Effector memory CD8-positive, alpha-beta T cell (primary cell): Measurements from ENCODE around the gene SLC12A6.
A peak's percentile ranks its signal among the peaks of the same experiment; 100 is the strongest.
"Not testable (repeated sequence)": the region's sequence is repeated elsewhere in the genome, so short reads cannot be mapped to it uniquely, and the experiment has no call there.

Experiments used
- ATAC-seq: fragments of 150-1000 bp; cut with Tn5 transposase; replicated peaks from 2 replicates; pipeline ENCODE4 v1.10.0; 2021; ENCODE audit warnings: mild to moderate bottlenecking, moderate library complexity
- DNase-seq, 3 experiments: peaks; one replicate each; pipeline ENCODE4 v3.0.0; 2021
- H3K27ac Mint-ChIP-seq, 2 donors: one replicate each; pipeline ENCODE4 v1.8.0; 2022; ENCODE audit warnings: mild to moderate bottlenecking in 2 of 2, mixed read lengths in 2 of 2, moderate library complexity in 2 of 2
- H3K27me3 Mint-ChIP-seq, 2 donors: one replicate each; pipeline ENCODE4 v1.8.0; 2022; ENCODE audit warnings: mixed read lengths in 2 of 2
- H3K36me3 Mint-ChIP-seq: one replicate; pipeline ENCODE4 v1.8.0; 2022; ENCODE audit warnings: mild to moderate bottlenecking, moderate library complexity, mixed read lengths; ENCODE audit not compliant: insufficient read depth
- H3K4me1 Mint-ChIP-seq, 2 donors: one replicate each; pipeline ENCODE4 v1.8.0; 2022; ENCODE audit warnings: low read depth in 2 of 2, mixed read lengths in 2 of 2
- H3K4me3 Mint-ChIP-seq, 2 donors: one replicate each; pipeline ENCODE4 v1.8.0; 2022; ENCODE audit warnings: mild to moderate bottlenecking in 2 of 2, mixed read lengths in 2 of 2, moderate library complexity in 2 of 2
- H3K9me3 Mint-ChIP-seq, 2 donors: one replicate each; pipeline ENCODE4 v1.8.0; 2022; ENCODE audit warnings: mixed read lengths in 2 of 2

The SLC12A6 gene

GRCh38 chr15:34348735-34349300, 11.2 kb upstream of the SLC12A6 start:
- Mint-ChIP-seq H3K27ac (no peak overlapping the region), H3K9me3 (no peaks in the 10 kb centered on the region), H3K4me3 (no peak overlapping the region), H3K4me1 (no peaks in the 10 kb centered on the region), H3K27me3 (no peaks in the 10 kb centered on the region), H3K36me3 (peaks cover 9% of the 10 kb centered on the region)
- no peak for ATAC-seq
- no peak for DNase-seq

- no peak for ATAC-seq
- Mint-ChIP-seq H3K27ac (peak overlapping the region in 1 of 2 donors; percentile 12), H3K4me3 (no peak overlapping the region), H3K4me1 (no peaks in the 10 kb centered on the region), H3K27me3 (no peaks in the 10 kb centered on the region), H3K9me3 (no peaks in the 10 kb centered on the region), H3K36me3 (peaks cover 9% of the 10 kb centered on the region)
- no peak for DNase-seq
These were observed 10.5 kb upstream of the SLC12A6 start for GRCh38 chr15:34347951-34348638.

- no peak within 1 kb of the TSS for H3K4me3 Mint-ChIP-seq
- H3K4me1 Mint-ChIP-seq, result peaks cover 4 to 16% of the 10 kb centered on the region in 2 donors
- peaks cover 25% of the 10 kb centered on the region for H3K36me3 Mint-ChIP-seq
- H3K27me3 Mint-ChIP-seq, result no peaks in the 10 kb centered on the region
- H3K9me3 Mint-ChIP-seq, result no peaks in the 10 kb centered on the region
- peak; percentile 91 for ATAC-seq
- peak within 1 kb of the TSS in 1 of 2 donors; percentile 67 for H3K27ac Mint-ChIP-seq
- DNase-seq, result peak; percentile 91 to 93 (median 93)
These were observed 5.4 kb upstream of the SLC12A6 start, which contains the start of the genes NOP10 and NUTM1 for GRCh38 chr15:34342737-34343575. Gene NOP10, minus strand, starts transcription at chr15:34343136. Its CDS starts 63 bp downstream, at chr15:34343073. Gene NUTM1, plus strand, starts transcription at chr15:34343315. Its CDS starts 382 bp downstream, at chr15:34343697.

GRCh38 chr15:34342213-34342736, 4.7 kb upstream of the SLC12A6 start:
- not testable (repeated sequence) for H3K9me3 Mint-ChIP-seq, H3K27me3 Mint-ChIP-seq, DNase-seq, H3K4me3 Mint-ChIP-seq, ATAC-seq
- Mint-ChIP-seq H3K27ac (peak overlapping the region in 1 of 2 donors; percentile 67), H3K4me1 (peaks cover 4 to 16% of the 10 kb centered on the region in 2 donors), H3K36me3 (peaks cover 28% of the 10 kb centered on the region)

- no peaks in the 10 kb centered on the region for H3K9me3 Mint-ChIP-seq
- no peak for ATAC-seq
- peaks cover 10 to 21% of the 10 kb centered on the region in 2 donors for H3K4me1 Mint-ChIP-seq
- peak overlapping the region in 1 of 2 donors; percentile 67 for H3K27ac Mint-ChIP-seq
- H3K27me3 Mint-ChIP-seq, result no peaks in the 10 kb centered on the region
- H3K4me3 Mint-ChIP-seq, result peak overlapping the region in 1 of 2 donors; percentile 8
- DNase-seq, result no peak
- peaks cover 35% of the 10 kb centered on the region for H3K36me3 Mint-ChIP-seq
These were observed 4.0 kb upstream of the SLC12A6 start for GRCh38 chr15:34341381-34342212.

- Mint-ChIP-seq H3K4me1 (peaks cover 22 to 36% of the 10 kb centered on the region in 2 donors), H3K9me3 (no peaks in the 10 kb centered on the region), H3K36me3 (peaks cover 35% of the 10 kb centered on the region), H3K27ac (no peak overlapping the region), H3K4me3 (no peak overlapping the region), H3K27me3 (no peaks in the 10 kb centered on the region)
- DNase-seq, result no peak
- no peak for ATAC-seq
These were observed 2.4 kb upstream of the SLC12A6 start for GRCh38 chr15:34339946-34340345.

GRCh38 chr15:34338347-34338746, 766 bp upstream of the SLC12A6 start:
- DNase-seq, result no peak
- Mint-ChIP-seq H3K27me3 (no peaks in the 10 kb centered on the region), H3K4me3 (peak overlapping the region; percentile 93 to 96), H3K36me3 (peaks cover 32% of the 10 kb centered on the region), H3K9me3 (no peaks in the 10 kb centered on the region), H3K4me1 (peaks cover 28 to 47% of the 10 kb centered on the region in 2 donors), H3K27ac (peak overlapping the region; percentile 88 to 94)
- no peak for ATAC-seq

- peak in 1 of 3 experiments; percentile 6 for DNase-seq
- Mint-ChIP-seq H3K4me1 (peaks cover 29 to 49% of the 10 kb centered on the region in 2 donors), H3K4me3 (peak overlapping the region; percentile 93 to 96), H3K27ac (peak overlapping the region; percentile 88 to 94), H3K9me3 (no peaks in the 10 kb centered on the region), H3K36me3 (peaks cover 32% of the 10 kb centered on the region), H3K27me3 (no peaks in the 10 kb centered on the region)
- peak; percentile 7 for ATAC-seq
These were observed 507 bp downstream of the SLC12A6 start for GRCh38 chr15:34336991-34337556.

- ATAC-seq, result no peak
- H3K27ac Mint-ChIP-seq, result peak overlapping the region; percentile 88 to 94
- H3K4me1 Mint-ChIP-seq, result peaks cover 28 to 48% of the 10 kb centered on the region in 2 donors
- no peak for DNase-seq
- no peaks in the 10 kb centered on the region for H3K27me3 Mint-ChIP-seq
- no peaks in the 10 kb centered on the region for H3K9me3 Mint-ChIP-seq
- peaks cover 26% of the 10 kb centered on the region for H3K36me3 Mint-ChIP-seq
- peak overlapping the region; percentile 93 to 96 for H3K4me3 Mint-ChIP-seq
These were observed 1.2 kb downstream of the SLC12A6 start for GRCh38 chr15:34336231-34336990.

GRCh38 chr15:34335176-34336032, 2.2 kb downstream of the SLC12A6 start:
- DNase-seq, result no peak
- no peak for ATAC-seq
- peaks cover 31 to 51% of the 10 kb centered on the region in 2 donors for H3K4me1 Mint-ChIP-seq

GRCh38 chr15:34334672-34335071, 2.9 kb downstream of the SLC12A6 start:
- ATAC-seq (no peak), DNase-seq (no peak)
- Mint-ChIP-seq H3K27me3 (no peaks in the 10 kb centered on the region), H3K4me1 (peaks cover 35 to 54% of the 10 kb centered on the region in 2 donors), H3K27ac (peak overlapping the region; percentile 75 to 88), H3K36me3 (peaks cover 10% of the 10 kb centered on the region), H3K9me3 (no peaks in the 10 kb centered on the region), H3K4me3 (peak overlapping the region; percentile 93 to 96)

More at GRCh38 chr15:34335176-34336032, 2.2 kb downstream of the SLC12A6 start:
- H3K27me3 Mint-ChIP-seq, result no peaks in the 10 kb centered on the region
- no peaks in the 10 kb centered on the region for H3K9me3 Mint-ChIP-seq
- H3K27ac Mint-ChIP-seq, result peak overlapping the region in 1 of 2 donors; percentile 88
- H3K36me3 Mint-ChIP-seq, result peaks cover 16% of the 10 kb centered on the region
- peak overlapping the region; percentile 93 to 96 for H3K4me3 Mint-ChIP-seq
